HG02678 (cell line): Measurements from ENCODE around the gene GLI2.

Source experiments
- ATAC-seq: cut with Tn5 transposase; IDR thresholded peaks from one replicate; pipeline ENCODE4 v1.9.1; 2021; ENCODE audit warnings: mild to moderate bottlenecking, moderate library complexity; ENCODE audit not compliant: unreplicated experiment

Gene GLI2

DNA sequence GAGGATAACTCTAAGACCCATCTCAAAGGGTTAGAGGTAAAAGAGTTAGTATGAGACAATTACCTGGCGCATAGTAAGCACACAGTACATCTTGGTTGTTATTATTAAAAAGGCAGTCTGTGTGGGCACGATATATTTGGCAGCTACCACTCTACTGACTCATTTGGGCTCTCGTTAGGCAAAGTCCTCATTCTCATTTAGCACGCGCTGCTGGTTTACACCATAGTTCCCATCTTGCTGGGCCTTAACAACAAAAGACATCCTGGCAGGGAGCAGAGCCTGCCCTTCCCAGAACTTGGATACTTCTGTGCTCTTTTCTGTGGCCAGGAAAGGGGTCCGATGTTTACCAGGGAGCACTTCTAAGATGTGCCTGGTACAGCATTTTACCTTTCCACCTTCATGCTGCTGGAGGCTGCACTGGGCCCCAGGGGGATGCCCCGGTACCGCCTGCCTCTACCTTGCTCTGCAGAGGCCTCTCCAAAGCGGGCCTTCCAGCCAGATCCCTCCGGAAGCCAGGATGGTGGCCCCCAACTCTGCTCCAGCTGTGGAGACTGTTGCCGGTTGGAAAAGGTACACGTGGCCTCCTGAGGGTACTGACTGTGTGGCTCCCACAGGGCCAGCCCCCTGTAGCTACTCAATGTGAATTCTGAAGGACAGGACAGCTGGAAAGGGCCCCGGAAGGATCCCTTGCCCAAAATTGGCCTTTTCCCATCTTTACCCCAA, 15.0 kb downstream of the GLI2 start:
- ATAC-seq: no peak

GRCh38 chr2:120751553-120751952, 15.9 kb downstream of the GLI2 start:
- no peak for ATAC-seq

DNA sequence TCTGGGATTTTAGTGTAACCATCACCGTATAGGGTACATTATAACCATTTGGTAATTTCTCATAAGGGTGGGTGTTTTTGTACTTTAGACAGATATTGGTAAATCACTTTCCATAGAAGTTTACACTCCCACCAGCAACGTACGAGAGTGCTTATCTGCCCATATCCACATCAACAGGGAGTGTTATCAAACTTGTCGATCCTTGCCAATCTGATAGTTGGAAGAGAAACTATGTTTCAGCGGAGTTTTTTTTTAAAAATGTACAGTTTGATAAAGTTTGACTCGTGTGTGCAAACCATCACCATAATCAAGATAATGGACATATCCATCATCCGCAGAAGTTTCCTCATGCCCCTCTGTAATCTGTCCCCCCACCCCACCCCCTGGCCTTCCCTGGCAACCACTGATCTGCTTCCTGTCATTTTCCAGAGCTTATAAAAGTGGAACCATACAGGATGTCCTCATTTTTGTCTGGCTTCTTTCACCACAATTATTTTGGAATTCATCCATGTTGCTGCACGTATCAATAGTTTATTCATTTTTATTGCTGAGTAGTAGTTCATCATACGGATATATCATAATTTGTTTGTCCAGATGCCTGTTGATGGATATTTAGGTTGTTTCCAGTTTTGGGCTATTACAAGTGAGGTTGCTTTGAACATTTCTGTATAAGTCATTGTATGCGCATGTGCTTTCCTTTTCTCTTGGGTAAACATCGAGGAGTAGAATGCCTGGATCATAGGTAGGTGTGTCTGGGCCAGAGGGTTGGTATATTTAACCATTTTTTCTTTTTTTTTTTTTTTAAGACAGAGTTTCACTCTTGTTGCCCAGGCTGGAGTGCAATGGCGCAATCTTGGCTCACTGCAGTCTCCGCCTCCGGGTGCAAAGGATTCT, 18.6 kb downstream of the GLI2 start:
- no peak for ATAC-seq

DNA sequence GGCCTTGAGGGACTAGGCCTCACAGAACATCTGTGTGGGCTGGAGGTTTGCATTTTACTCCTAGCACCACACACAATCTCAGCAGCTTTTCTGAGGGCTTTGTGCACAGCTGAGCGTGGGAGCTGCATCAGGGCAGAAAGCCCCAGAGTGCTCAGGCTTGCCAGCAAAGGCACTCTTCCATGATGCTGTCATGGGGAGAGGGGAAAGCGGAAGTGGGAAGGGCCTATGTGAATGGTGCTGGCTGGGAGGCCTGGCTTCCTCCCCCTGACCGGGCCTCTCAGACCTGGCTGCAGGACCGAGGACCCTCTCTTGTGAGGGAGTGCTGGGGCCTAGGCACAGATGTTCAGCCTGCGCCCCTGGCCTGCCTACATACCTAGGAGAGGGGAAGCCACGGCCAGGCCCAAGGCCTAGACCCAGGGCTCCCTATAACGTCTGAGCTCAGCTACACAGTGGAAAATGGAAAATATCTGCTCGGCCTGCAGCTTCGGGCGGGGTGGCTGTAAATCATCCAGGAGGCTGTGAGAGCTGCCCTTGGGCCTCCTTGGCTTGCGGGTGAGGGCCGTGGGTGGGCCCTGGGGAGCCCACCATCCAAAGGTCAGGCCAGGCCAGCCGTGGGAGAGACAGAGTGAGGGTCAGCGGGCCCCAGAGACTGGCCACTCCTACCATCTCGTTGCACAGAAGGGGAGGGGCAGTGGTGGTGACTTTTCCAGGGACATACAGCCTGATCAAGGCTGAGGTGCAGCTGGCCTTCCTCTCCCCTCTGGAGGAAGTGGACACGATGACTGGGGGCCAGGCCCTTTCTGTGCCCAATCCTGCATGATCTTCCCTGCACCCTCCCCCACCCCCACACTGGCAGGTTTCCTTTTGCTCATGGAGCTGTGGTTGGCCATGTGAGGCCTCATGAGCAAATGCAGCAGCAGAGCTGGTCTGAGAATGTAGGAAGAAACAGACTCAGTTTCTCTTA, 22.8 kb downstream of the GLI2 start:
- no peak for ATAC-seq

- no peak for ATAC-seq
These were observed 24.1 kb downstream of the GLI2 start for GRCh38 chr2:120759543-120760331.

DNA sequence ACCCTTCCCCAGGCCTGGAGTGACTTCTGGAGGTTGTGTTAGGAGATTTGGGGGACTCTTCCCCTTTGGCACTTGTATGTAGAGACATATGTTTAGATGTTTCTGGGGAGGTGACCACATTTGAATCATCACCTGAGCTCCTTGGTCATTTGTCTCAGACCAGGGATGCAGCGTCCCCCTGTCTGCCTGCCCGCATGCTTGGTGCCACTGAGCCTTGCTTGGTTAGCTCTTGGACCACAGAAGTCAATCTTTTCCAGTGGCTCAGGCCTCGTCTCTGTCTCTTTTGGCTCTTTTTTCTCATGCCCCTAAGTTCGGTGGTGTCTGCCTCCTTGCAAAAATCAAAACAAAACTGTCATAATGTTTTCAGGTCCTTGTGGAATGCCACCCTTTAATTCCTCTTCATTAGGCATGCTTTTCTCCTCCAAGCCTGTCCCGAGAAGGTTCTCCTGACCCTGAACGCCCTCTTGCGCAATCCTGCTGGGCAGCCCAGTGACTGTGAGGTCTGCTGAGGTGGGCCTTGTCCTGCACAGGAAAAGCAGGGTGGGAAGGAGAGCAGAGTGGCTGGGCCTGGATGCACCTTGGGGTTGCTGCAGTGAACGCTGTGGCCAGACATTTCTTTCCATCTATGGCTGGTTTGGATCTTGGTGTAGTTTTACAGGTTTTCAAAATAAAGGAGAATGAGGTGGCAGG, 24.9 kb downstream of the GLI2 start:
- ATAC-seq: no peak

GRCh38 chr2:120761164-120761861, 25.6 kb downstream of the GLI2 start:
- no peak for ATAC-seq

GRCh38 chr2:120761911-120762310, 26.2 kb downstream of the GLI2 start:
- no peak for ATAC-seq

GRCh38 chr2:120762341-120763061, 26.8 kb downstream of the GLI2 start:
- no peak for ATAC-seq

DNA sequence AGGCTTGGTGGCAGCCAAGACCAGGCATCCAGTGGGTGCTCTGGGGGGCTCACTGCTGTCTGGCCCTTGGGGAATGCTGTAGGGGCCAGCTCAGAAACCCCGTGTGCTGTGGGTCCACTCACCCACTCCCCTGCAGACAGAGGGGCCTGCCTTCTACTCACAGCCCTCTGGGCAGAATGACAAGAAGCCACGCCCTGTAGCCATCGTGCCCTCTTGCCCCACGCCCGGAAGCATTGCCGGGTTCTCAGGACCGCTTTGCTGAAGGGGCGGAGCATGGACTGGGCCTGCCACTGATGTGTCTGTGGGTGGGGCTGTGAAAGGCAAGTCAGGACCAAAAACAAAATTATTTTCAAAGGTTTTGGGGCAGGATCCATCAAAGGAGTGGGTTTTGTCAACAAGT, 27.8 kb downstream of the GLI2 start:
- no peak for ATAC-seq

- ATAC-seq: no peak
These were observed 28.3 kb downstream of the GLI2 start for GRCh38 chr2:120763931-120764330.

GRCh38 chr2:120764492-120764891, 28.8 kb downstream of the GLI2 start:
- no peak for ATAC-seq

DNA sequence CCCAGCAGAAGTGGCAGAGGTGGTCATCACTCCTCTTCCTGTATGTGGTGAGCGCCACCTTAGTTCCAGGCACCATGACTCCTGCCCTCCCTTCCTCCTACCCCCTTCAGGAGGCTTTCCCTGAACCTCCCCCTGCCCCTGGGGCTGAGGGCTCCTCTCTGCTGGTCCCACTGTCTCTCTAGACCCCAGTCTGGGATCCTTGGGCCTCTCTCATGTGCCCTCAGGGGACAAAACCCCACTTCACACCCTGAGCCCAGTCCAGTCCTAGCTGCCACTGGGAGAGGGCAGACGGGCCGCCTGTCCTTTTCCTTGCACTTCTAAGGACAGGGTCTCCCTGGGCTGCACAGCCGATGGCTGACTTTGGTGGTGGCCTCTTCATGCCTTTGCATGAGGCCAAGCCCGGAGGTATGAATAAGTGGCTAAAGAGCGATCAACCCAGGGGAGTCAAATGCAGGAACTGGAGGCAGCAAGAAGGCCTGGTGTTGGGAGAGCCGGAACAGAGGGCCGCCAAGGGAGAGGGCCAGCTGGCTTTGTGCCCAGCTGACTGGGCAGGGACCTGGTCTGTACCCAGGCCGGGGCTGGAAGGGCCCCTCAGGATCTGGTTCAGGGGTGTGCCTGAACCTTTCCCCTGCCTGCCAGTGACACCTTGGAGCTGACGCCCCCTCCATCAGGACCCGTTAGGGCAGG, 29.5 kb downstream of the GLI2 start:
- ATAC-seq: no peak

DNA sequence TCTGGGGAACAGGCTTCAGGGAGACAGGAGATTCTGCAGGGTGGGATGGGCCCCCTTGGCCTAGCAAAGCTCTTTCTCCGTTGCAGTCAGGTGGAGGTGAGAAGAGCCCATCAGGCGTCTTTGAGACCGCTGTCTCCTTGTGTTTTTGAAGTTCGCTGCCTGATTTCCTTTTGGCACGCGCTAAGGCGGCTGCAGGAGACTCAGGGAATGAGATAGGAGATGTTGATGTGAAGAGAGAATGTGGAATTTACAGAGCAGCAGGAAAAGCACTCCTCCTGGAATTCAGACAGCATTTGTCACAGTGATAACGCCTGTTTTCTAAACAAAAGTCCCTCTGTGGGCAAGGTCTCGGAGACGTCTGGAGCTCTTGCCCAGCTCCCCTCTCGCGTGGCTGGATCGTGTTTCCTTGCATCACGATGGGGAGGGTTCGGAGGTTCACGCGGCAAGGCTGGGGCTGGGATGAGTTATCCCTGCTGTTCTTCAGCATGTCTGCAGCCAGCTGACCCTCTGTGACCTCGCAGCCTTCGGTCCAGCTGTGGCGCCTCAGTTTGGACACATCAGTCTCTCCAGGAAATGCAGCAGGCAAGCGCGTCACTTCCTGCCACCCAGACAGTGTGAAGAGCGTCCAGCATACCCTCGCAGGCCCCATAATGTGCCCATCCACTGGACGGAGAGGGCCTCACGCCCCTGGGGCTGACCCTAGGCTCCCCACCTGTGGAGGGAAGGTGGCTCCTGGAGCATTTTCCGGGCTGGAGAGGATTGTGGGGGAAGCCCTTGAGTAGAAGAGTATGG, 30.2 kb downstream of the GLI2 start:
- ATAC-seq: no peak

GRCh38 chr2:120766470-120767351, 31.0 kb downstream of the GLI2 start:
- ATAC-seq: no peak

GRCh38 chr2:120767486-120768005, 31.9 kb downstream of the GLI2 start:
- no peak for ATAC-seq
